NCI-H524 (cell line): ENCODE results near the gene SEC14L3.
"Not testable (repeated sequence)": the region's sequence is repeated elsewhere in the genome, so short reads cannot be mapped to it uniquely, and the experiment has no call there.

Source experiments
- DNase-seq, 2 experiments: peaks; one replicate each; lab custom pipeline; 2025; lab: John Stamatoyannopoulos, UW

Gene SEC14L3

DNA sequence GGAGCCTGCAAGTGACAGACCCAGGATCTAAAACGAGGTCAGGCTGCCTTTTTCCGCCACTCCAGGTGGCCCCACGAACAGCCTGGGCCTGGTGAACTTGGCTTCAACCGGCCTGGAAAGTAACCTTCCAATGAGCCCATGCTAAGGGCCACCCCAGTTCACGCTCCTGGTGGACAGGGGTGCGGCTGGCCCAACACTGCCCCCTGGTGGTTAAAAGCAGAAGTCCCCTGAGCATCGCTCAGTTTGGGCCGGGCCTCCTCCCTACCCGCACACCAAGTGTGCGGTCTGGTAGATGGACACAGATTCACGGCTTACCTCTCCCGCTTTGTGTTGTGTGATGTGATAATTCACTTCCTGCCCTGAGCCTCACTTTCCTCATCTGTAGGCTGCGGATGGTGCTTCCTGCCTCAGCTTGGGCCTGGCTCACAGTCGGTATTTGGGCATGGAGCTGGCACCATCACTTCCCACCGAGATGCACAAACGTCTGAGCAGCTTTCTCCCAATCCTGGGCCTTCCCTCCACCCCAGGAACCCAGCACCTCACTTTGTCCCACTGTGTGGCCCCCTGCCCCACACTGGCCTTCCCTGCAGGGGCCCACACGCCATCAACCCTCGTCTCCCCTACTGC is 13.7 kb upstream of the SEC14L3 start:
- DNase-seq, result peak in 1 of 2 experiments; percentile 49

DNA sequence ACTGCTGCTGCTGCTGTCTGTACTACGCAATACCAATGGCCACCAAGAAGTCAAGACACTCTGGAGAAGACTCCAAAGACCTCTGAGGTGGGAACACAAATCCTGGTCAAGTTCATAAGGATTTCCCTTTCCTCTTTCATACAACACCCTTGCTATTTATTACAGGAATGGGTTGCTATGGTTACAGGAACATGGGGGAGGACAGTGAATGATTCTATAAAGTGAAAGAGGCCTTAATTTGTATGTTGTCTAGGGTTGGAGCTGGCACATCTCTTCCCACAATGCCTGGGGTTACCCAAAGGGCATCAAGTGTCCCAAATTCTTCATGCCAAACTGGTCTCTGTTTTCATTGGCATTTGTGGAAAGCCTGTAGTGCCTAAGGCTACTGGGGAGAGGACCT is 11.4 kb upstream of the SEC14L3 start:
- DNase-seq, result no peak

DNA sequence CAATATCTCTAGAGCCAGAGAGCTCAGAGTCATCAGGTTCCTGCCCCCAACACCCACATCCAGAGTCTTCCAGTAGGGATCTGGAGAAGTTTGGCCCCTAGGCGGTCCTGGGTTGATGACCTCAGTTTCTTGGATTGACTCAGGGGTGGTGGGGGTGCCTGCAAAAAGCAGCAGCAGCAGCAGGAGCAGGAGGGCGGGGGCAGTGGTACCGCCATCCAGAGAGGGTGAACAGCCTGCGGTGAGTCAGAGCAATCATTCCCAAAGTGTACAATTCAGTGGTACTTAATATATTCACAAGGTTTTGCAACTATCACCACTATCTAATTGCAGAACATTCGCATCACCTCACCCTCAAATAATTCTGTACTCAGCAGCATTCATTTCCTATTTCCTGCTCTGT is 9.9 kb upstream of the SEC14L3 start:
- DNase-seq, result no peak

DNA sequence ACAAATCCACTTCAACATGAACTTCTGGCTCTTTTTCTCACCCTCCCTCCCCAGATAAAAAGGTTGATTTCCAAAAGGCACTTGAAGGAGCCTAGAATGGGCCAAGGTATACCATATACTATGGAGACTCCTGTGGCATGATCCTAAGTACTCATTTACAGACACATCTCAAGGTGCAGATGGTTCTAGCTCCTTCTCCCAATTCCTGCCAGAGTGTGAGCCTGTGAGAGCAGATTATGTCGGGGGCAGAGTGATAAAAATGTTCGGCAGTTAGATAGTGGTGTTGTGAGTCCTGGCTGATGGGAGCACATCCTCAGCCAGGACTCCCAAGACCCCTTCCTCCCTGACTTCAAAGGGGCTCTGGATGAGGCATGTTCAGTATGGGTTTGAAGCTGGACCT is 8.2 kb upstream of the SEC14L3 start:
- peak in 1 of 2 experiments; percentile 7 for DNase-seq

DNA sequence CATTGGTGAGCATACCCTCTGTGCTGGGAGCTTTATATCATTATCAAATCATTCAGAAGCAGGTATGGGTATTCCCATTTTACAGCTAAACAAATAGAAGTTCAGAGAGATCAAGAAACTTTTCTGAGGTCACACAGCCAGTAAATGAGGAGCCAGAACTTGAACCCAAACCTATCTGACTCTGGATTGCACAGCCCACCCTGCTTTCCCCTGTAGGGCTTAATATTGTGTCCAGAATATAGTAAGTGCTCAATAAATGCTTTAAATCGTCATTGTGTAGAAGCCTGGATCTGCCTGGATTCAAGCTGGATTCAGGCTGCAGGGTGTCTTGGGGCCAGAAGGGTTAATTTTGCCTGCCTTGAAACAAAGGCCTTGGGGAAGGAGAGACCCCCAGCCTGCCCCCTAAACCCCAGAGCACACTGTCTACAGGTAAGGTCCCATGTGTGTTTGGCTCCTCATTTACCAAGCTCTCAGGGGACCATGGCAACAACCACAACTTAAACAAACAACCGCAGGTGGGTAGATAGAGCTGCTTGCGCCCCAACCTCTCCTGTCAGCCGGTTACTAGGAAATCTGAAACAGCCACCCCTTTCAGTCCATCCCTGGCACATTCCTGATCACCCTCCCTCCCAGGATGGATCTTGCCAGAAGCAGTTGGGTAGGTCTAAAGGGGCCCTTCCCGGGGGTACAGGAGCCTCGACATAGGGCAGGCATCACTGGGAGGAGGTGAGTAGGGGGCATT is 3.0 kb upstream of the SEC14L3 start:
- no peak for DNase-seq

DNA sequence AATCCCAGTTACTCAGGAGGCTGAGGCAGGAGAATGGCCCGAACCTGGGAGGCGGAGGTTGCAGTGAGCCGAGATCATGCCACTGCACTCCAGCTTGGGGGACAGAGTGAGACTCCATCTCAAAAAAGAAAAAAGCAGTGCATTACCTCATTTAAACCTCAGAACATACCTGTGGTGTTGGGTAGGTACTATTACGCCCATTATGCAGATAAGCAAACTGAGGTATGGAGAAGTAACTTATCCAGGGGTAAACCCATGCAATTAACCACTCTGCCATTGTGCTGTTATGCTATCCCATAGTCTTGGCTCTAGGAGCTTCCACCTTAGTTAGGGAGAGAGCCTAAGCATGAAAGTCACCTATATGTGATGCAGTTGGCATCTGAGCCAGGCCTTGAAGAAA is 2.3 kb upstream of the SEC14L3 start:
- DNase-seq, result no peak

DNA sequence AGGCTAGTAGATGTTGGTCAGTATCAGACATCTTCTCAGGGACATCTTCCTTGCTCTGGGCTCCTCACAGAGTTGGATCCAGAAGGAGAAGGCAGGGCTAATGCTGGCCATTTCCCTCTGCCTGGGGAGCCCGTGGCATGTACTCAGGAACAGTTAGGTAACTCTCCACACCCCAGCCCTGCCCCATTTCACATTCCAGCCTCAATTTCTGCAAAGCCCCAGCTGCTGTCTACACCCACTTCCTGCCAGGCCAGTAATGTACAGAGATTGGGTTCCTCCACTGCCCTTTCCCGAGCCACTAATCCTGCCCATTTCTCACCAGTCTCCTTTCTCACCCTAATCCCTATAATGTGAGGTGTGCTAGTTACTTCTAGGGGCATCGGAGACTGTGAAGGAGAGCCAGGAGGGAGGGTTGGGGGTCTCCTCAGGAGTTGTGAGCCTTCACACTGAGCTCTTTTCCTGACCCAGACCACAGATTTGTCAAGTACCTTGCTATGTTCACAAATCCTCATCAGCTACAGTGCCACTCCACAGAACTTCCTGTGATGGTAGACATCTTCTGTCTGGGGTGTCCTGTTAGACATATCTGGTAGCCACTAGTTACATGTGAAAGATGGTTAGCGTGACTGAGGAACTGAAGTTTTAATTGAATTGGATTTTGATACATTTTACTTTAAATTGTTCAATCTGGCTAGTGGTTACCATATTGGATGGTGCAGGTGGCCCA is 1.3 kb upstream of the SEC14L3 start:
- DNase-seq, result no peak

DNA sequence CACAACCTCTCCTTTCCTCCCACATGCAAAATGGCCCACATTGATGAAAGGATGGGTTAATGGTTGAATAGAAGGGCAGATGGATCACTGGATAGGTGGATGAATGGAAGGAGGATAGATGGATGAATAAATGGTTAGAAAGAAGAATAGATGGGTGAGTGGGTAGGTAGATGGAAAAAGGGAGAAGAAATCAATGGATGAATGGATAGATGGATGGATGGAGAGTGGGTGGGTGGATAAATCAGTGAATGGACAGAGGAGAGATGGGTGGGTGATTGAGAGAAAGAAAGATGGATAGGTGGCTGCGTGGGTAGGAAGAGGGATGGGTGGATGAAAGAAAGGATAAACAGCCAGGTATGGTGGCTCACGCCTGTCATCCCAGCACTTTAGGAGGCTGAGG is 1.2 kb downstream of the SEC14L3 start:
- DNase-seq, result no peak

DNA sequence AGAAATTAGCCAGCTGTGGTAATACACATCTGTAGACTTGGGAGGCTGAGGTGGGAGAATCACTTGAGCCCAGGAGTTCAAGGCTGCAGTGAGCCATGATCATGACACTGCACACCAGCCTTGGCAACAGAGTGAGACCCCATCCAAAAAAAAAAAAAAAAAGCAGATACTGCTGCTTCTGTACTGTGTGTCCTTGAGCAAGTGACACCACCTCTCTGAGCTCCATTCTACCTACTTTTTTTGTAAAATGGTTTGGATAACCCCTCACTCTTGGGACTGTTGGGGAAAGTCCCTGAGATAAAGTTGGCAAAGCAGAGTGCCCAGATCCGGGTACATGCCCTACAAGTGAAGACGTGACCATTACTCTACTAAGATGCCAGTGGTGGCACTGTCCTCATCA is 2.7 kb downstream of the SEC14L3 start:
- DNase-seq, result no peak

DNA sequence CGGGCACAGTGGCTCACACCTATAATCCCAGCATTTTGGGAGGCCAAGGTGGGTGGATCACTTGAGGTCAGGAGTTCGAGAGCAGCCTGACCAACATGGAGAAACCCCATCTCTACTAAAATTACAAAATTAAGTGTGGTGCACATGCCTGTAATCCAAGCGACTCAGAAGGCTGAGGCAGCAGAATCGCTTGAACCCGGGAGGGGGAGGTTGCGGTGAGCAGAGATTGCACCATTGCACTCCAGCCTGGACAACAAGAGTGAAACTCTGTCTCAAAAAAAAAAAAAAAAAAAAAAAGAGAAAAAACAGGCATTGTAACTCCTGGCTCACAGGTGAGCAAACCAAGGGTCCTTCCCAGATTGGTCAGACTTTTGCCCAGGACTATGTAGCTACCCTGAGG is 11.3 kb downstream of the SEC14L3 start:
- not testable (repeated sequence) for DNase-seq

DNA sequence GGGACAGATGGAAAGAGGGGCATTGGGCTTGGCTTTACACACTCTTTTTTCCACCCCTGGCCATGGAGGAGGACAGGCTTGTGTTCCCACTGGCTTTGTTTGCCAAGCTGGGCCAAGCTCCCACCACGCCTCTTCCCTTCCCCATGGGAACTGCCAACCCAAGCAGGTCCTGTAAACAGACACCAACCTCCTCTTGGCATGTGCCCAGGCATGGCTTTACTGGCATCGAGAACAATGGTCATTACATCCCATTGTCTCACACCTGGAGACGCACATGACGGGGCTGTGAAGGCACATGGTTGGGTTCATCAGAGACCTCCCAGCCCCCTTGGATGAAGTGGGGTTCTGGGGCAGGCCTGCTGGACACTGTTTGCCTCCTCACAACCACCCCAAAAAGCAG is 11.7 kb downstream of the SEC14L3 start:
- no peak for DNase-seq

DNA sequence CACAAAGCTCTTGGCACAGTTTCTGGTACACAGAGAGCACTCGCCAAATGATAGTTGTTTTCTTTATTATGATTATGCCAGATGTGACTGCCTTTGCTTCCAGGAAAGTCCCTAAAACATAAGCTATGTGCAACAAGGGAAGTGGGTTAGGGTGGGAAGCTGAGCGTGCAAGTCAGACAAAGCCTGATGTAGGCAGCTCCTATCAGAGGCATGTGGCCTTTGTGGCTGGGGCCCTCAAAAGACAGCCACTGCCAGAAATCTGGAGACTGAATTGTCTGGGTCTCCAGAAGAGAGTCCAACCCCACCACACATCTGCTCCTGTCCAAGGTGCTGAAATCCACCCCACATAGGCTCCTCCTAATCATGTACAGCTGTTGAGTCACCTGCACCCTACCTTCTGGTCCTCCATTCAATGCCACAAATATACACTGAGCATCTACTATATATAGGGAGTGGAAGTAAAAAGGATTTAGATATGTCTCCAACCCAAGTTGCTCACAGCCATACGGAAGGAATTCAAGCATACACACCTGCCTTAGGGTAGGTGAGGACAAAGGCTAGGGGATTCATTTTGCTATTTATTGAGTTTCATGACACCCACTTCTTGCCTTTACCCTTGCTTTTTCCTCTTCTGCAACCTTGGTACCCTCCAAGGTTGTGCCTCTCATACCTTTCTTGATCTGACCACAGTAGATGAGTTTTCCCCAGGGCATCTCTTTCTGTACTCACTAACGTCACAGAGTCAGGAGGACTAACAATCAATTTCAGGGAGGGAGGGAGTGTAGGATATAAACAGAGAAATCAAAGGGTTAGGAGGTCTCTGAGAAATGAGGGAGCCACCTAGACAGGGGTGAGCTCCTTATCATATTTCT is 12.4 kb downstream of the SEC14L3 start:
- DNase-seq, result no peak

DNA sequence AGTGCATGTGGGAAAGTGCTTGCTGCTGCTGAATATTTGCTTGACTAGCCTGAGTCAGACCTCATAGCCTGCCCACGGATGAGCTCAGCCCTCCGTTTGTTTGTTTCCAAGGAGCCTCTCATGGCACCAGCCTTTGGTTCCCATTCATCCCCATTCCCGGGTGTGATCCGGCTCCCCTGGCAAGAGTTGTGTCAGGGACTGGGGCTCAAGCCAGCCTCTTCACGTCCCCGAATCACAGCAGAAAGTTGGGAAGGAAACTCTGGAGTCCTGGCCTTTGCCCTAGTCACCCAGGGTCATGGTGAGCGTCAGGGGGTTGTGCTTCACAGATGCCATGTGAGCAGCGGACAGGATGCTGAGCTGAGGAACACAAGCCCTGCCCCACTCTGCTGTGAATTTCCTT is 13.8 kb downstream of the SEC14L3 start:
- no peak for DNase-seq

DNA sequence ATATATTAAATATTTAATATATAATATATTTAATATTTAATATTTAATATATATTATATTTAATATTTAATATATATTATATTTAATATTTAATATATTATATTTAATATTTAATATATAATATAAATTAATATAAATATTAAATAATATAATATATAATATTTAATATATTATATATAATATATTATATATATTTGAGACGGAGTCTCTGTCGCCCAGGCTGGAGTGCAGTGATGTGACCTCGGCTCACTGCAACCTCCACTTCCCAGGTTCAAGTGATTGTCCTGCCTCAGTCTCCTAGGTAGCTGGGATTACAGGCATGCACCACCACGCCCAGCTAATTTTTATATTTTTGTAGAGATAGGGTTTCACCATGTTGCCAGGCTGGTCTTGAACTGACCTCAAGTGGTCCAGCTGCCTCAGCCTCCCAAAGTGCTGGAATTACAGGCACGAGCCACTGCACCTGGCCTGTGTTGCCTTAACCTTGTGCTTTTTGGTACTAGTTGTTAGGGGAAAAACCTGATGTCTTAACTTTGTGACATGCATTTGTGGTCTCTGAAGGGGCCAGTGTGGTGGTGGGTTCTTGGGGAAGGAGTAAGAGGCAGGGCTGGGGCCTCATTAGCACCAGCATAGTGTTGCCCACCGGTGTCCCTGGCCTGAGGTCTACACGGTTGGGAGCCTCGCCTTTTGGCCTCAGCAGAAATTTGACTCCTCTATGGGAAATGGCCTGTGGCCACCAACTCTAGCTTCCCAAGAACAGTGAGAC is 16.6 kb downstream of the SEC14L3 start:
- DNase-seq, result no peak

DNA sequence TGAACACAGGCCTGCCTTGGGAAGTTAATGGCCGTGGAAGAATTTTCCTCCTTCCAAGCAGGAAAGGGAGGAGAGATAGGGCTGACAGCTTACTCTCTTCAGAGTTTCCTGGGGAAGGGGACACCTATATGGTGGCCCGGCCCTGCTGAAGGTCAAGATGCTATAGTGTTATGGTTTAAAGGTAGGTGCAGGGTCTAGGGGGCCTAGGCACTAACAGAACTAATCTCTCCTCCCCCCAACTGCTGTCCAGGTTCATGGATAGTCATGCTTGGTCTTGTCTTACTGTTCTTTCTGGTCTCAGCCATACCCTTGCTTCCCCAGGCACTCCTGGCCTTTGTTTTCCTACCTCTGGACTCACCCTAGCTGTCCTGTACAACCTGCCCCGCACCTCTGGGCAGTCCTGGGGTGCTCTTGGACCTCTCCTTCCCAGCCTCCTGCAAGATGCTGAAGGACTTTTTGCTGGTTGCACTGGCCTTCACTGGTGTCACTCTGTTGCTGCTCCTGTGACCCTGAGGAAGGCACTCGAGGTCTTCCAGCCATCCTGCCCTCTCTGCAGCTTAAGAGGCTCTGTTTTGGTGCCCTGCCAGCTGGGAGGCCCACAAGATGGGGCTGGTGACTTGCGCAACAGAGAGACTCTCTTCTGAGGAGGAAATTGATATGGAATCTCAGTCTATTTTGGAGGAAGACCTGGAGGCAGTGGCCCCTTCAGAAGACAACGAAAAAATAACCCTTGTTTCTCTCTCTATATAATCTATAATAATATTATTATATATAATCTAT is 17.9 kb downstream of the SEC14L3 start:
- DNase-seq, result peak; percentile 54 to 59

DNA sequence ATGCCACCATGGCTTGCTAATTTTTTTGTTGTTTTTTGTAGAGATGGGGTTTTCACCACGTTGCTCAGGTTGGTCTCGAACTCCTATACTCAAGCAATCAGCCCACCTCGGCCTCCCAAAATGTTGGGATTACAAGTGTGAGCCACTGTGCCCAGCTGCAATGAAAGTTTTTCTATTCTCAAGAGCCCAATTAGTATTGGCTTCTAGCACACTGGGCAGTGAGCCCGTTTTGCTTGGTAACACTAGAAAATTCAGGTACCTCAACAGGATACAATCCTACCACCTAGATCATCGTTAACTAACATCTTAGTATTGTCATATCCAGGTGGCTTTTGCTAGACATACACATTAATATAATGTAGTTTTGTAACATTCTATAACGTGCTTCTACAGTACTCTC is 19.0 kb downstream of the SEC14L3 start:
- no peak for DNase-seq

DNA sequence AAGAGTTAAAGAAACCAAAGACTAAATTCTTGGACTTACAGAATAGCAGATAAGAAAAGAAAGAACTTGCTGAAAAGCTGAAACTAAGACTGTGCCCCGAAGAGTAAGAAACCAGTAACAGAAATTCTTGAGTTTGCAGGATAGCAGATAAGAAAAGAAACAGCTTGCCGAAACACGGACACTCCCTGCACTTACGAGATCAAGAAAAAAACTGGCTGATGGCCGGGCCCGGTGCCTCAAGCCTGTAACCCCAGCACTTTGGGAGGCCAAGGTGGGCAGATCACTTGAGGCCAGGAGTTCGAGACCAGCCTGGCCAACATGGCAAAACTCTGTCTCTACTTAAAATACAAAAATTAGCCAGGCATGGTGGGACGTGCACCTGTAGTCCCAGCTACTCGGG is 20.3 kb downstream of the SEC14L3 start:
- DNase-seq, result not testable (repeated sequence)

DNA sequence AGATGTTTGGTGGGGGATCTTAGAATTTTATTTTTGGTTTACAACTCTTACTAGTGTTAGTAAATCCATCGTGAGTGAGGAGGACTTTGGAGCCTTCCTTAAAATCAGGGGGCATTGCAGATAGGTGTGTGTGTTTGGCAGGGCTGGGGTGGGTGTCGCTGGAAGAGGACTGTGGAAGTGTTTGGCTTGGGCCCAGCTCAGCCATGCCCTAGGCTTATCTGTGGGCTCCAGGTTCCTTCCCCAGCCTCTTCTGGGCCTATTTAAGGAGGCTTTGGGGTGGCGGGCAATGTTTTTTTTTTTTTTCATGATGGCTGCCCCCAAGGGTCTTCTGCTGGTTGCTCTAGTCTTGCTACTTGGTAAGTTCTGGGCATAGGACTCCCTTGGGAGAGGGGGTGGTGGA is 24.2 kb downstream of the SEC14L3 start:
- DNase-seq, result no peak

DNA sequence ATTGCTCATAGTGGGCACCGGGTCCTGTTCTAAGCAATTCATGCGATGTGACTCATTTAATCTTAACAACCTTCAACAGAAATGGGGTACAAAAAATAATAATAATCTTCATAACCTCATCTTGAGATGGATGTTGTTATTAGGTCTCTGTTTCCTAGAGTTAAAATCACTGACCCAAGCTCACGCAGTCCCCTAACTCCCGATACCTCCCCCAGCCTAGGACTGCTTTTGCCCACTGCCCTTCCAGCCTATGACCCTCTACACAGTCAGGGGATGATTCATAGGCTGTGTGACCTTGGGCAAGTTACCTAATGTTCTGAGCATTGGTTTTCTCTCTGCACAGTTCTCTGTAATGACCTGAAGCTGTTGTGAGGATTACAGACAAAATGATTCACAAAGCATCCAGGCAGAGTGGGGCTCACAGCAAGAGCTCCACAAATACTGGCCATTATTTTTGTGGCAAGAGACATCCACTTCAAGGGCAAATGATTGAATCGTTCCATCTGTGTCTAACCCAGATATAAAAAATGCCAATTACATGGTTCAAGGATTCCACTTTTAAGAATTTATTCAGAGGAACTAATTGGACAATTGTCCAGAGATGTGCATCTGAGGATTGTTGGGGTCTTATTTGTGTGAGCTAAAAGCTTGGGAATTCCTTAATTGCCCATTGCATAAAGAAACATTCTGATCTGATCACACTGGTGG is 26.2 kb downstream of the SEC14L3 start:
- no peak for DNase-seq
